Astrocyte of the cerebellum (primary cell): ENCODE data around the gene GNAQ.

Experiments used
- DNase-seq: peaks from one replicate; pipeline ENCODE4 v3.0.0-alpha.2; 2011; ENCODE audit warnings: low read depth
- H3K4me3 ChIP-seq: 2 replicates; pipeline ENCODE4 v1.5.1; 2011; ENCODE audit warnings: mild to moderate bottlenecking, low read depth, low read length, moderate library complexity
- CTCF ChIP-seq: IDR thresholded peaks from 2 replicates; pipeline ENCODE4 v1.5.1; 2012; ENCODE audit warnings: low read length, low read depth, moderate library complexity, mild to moderate bottlenecking; ENCODE audit errors: missing control alignments
- in situ Hi-C: cut with HindIII; loops from 2 replicates; pipeline ENCODE4 v1.10.0; 2017; ENCODE audit warnings: low sequenced_read_pairs

Gene GNAQ

GRCh38 chr9:78033870-78034269 is 2.3 kb upstream of the GNAQ start:
- in situ Hi-C loops = no loop called here
- no peak overlapping the region for H3K4me3 ChIP-seq
- DNase-seq = no peak
- TF ChIP-seq CTCF = no peak

- in situ Hi-C loops = no loop called here
- TF ChIP-seq CTCF = no peak
- peak overlapping the region; percentile 71 for H3K4me3 ChIP-seq
- DNase-seq = no peak
Measured at GRCh38 chr9:78032730-78033457, 1.3 kb upstream of the GNAQ start.

DNA sequence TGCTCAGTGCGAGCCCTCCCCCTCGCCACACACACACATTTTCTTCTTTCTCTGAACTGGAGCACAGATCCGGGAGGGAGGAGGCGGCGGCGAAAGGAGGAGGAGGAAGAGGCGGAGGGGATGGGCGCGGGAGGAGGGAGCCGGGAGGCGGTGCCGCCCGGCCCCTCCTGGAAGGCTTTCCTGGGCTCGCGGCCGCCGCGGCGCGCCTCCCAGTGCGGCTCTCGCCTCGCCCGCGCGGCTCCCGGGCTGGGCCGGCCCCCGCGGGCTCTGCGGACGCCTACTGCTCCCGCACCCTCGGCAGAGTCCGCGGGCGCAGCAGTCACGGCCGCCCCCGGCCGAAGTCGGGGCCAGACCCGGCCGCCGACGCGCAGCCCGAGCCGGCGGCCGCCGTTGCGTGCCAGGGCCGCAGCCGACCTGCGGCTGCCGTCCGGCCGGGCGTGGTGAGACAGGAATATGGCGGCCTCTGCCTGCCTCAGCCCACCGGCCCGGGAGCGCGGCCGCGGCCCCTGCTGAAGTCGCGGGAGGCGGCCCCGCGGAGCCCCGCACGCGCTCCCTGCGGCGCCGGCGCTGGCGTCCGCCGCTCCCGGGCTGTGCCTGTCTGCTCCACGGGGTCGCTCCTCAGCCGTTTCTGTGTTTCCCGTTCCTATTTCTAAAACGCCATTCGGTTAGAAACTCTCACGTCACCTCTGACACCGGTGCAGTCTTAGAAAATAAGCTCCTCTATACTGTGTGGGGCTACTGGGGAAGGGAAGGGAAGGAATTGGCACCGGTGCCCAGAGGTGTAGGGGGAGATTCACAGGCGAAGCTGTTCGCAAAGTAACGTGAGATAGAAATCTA is 500 bp upstream of the GNAQ start:
- in situ Hi-C loops = no loop called here
- no peak for TF ChIP-seq CTCF
- peak overlapping the region; percentile 71 for H3K4me3 ChIP-seq
- peak; percentile 89 for DNase-seq

DNA sequence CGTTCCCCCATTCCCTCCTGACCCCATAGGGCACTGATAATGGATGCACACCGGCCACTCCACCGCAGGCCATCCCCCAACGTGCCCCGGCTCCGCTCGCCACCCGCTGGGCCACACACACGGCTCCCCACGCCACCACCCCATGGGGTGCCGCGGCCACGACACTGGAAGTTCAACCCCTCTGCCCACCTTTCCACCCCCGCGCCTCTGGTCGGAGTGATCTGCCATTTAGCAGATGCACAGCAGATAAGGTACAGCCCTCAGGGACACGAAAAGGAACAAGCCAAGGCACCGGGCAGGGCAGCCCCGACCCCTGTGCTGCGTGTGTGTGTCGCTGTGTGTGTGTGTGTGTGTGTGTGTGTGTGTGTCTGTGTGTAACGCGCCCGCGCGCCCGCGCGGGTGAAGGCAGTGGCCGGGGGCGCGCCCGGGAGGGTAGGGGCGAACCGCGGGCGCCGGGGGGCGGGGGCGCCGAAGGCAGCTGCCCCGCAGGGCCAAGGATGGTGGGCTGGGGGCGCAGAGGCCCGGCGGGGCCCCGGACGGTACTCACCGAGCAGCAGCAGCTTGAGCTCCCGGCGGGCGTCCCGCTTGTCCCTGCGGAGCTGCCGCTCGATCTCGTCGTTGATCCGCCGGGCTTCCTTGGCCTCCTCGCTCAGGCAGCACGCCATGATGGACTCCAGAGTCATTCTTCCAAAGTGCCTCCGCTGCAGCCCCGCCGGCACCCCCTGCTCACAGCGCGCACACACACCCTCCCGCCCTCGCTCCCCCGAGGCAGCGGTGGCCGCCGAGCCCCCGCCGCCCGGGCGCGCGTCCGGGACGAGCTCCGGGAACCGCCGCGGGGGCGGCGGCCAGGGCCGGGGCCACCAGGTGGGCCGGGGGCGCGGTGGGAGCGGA is 813 bp downstream of the GNAQ start:
- TF ChIP-seq CTCF = no peak
- no peak for DNase-seq
- peak overlapping the region; percentile 71 for H3K4me3 ChIP-seq
- in situ Hi-C loops = no loop called here

DNA sequence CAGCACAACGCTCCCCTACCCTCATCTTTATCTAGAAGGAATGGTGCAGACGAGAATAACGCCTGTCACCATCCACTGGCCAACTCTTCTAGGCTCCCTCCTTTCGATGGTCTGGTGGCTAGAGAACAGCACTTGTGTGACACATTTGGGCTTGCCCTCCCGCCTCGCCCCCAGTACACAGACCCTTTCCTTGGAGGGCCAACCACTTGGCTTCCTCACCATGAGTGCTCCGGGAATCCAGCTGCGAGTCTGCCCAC is 1.4 kb downstream of the GNAQ start:
- DNase-seq = no peak
- H3K4me3 ChIP-seq = peak overlapping the region; percentile 71
- TF ChIP-seq CTCF = no peak
- in situ Hi-C loops = no loop called here

- in situ Hi-C loops = no loop called here
- no peak for DNase-seq
- peak overlapping the region; percentile 71 for H3K4me3 ChIP-seq
- TF ChIP-seq CTCF = no peak
Measured at GRCh38 chr9:78029551-78030295, 1.9 kb downstream of the GNAQ start.
